ENCODE measurements around the gene EEF2. TPM values are rescaled to one million over a fixed set of nuclear protein-coding genes. Genes with fewer than 3 reads are reported as not detected.

EEF2 gene
- total and polyA plus RNA-seq, 11 donors: 846 to 2,686 (median 2,118) TPM

DNA sequence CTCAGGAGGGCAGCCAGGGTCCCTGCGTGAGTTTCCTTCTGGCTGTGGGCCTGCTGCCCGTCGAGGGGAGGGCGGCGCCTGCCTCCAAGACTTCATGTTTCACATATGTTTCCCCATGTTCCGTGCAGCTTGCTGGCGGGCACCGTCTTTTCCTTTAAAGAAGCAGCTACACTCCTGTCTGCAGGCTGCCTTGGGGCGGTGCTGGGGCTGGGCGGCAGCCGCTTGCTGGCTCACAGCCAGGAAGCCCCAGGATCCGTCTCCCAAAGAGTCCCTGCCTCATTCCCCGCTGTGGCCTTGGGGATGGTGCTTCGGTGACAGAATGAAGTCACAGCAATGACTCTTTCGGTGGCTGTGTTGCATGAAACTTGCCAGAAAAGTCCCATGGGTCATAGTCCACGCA is 47.2 kb upstream of the EEF2 start:
- H3K9me3 ChIP-seq: no peaks in the 10 kb centered on the region
- WGBS, 4 donors: 65 to 83% (median 72%) methylated on average over 6 to 16 of the region's 16 CpGs
- no peaks in the 10 kb centered on the region for H3K27me3 ChIP-seq
- intact Hi-C loops (cut with DNase I): no loop called here
- no peak for DNase-seq
- H3K4me3 ChIP-seq: no peak overlapping the region
- TF ChIP-seq, protein P1, sequence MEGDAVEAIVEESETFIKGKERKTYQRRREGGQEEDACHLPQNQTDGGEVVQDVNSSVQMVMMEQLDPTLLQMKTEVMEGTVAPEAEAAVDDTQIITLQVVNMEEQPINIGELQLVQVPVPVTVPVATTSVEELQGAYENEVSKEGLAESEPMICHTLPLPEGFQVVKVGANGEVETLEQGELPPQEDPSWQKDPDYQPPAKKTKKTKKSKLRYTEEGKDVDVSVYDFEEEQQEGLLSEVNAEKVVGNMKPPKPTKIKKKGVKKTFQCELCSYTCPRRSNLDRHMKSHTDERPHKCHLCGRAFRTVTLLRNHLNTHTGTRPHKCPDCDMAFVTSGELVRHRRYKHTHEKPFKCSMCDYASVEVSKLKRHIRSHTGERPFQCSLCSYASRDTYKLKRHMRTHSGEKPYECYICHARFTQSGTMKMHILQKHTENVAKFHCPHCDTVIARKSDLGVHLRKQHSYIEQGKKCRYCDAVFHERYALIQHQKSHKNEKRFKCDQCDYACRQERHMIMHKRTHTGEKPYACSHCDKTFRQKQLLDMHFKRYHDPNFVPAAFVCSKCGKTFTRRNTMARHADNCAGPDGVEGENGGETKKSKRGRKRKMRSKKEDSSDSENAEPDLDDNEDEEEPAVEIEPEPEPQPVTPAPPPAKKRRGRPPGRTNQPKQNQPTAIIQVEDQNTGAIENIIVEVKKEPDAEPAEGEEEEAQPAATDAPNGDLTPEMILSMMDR (IDR thresholded peaks at IDR 0.05): no peak
- TF ChIP-seq POLR2A (IDR thresholded peaks at IDR 0.05): no peak
- H3K4me1 ChIP-seq: no peaks in the 10 kb centered on the region
- no peak overlapping the region for H3K27ac ChIP-seq
- no peak for ATAC-seq
- H3K36me3 ChIP-seq: peaks cover 0 to 85% (median 70%) of the 10 kb centered on the region in 9 donors

DNA sequence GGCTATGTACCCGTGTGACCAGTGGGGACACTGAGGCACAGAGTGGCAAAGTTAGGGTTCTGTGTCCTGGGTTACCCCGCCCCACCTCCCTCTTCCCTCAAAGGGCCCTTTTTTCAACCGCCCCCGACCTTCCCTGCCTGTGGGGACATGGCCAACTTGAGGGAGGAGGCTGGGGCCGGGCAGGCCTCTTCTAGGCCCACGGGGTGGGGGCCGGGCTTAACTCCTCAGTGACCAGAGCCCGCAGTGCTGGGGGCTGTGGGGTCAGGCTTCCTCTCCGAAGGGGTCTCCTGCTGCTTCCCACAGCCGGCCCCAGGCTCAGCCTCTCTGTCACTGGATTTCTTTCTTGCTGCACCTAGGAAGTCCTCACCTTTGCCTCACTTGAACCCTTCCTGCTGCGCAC is 46.2 kb upstream of the EEF2 start:
- H3K27ac ChIP-seq: no peak overlapping the region
- intact Hi-C loops (cut with DNase I): no loop called here
- DNase-seq (no peak), ATAC-seq (no peak)
- peaks cover 0 to 77% (median 68%) of the 10 kb centered on the region in 9 donors for H3K36me3 ChIP-seq
- no peaks in the 10 kb centered on the region for H3K27me3 ChIP-seq
- TF ChIP-seq, protein P1 (IDR thresholded peaks at IDR 0.05): no peak
- TF ChIP-seq POLR2A (IDR thresholded peaks at IDR 0.05): no peak
- no peaks in the 10 kb centered on the region for H3K4me1 ChIP-seq
- H3K4me3 ChIP-seq: no peak overlapping the region
- no peaks in the 10 kb centered on the region for H3K9me3 ChIP-seq
- 69 to 75% (median 72%) methylated on average over 10 to 11 of the region's 11 CpGs for WGBS, 4 donors

DNA sequence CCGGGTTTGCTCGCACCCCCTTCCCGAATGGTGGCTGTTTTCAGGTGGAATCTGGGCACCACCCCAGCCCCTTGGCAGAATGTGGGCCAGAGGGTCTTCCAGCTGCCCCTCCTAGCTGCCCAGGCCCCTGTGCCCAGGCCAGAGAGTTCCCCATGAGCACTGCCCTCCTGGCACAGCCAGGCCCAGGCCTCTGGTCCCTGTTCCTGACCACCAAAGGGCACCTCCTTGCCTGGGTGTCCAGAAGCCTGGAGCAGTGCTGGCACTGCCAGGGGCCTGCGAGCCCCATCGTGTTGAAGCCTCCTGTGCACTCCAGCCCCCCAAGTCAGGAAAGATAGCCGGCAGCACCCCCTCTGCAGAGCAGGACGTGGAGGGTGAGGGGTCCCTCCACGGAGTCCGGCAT is 45.7 kb upstream of the EEF2 start:
- TF ChIP-seq, protein P1 (IDR thresholded peaks at IDR 0.05): no peak
- no peak for TF ChIP-seq POLR2A (IDR thresholded peaks at IDR 0.05)
- Histone ChIP-seq H3K27ac (no peak overlapping the region), H3K27me3 (no peaks in the 10 kb centered on the region), H3K36me3 (peaks cover 0 to 77% (median 68%) of the 10 kb centered on the region in 9 donors), H3K4me1 (no peaks in the 10 kb centered on the region), H3K4me3 (no peak overlapping the region), H3K9me3 (no peaks in the 10 kb centered on the region)
- WGBS, 4 donors: 74 to 83% (median 80%) methylated on average over 1 to 9 of the region's 9 CpGs
- ATAC-seq (no peak), DNase-seq (no peak)
- intact Hi-C loops (cut with DNase I): no loop called here

DNA sequence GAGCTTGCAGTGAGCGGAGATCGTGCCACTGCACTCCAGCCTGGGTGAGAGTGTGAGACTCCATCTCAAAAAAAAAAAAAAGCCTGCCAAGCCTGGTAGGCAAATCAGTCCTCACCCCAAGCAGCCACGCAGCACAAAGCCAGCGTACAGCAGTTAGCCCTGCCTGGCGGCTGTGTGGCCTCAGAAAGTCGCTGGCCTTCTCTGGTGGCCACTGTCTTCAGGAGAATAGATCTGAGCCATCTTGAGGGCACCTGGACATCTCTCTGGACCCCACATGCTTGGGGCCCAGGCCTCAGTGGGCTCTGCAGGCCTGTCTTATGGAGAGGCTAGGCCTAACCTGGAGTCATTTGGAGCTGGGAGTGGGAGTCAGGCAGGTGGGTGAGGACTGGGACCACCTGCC is 45.3 kb upstream of the EEF2 start:
- 94 to 98% (median 96%) methylated on average over 5 to 6 of the region's 6 CpGs for WGBS, 4 donors
- intact Hi-C loops (cut with DNase I): no loop called here

More for the DNA sequence above, 45.3 kb upstream of the EEF2 start:
- H3K36me3 ChIP-seq: peaks cover 0 to 79% (median 70%) of the 10 kb centered on the region in 9 donors
- H3K4me1 ChIP-seq: no peaks in the 10 kb centered on the region
- H3K27ac ChIP-seq: no peak overlapping the region
- H3K4me3 ChIP-seq: no peak overlapping the region
- DNase-seq: no peak
- TF ChIP-seq, protein P1 (IDR thresholded peaks at IDR 0.05): no peak
- TF ChIP-seq POLR2A (IDR thresholded peaks at IDR 0.05): no peak
- ATAC-seq: no peak
- H3K27me3 ChIP-seq: no peaks in the 10 kb centered on the region
- H3K9me3 ChIP-seq: no peaks in the 10 kb centered on the region
